ENCODE results near the gene TMEM63B.

The TMEM63B gene

DNA sequence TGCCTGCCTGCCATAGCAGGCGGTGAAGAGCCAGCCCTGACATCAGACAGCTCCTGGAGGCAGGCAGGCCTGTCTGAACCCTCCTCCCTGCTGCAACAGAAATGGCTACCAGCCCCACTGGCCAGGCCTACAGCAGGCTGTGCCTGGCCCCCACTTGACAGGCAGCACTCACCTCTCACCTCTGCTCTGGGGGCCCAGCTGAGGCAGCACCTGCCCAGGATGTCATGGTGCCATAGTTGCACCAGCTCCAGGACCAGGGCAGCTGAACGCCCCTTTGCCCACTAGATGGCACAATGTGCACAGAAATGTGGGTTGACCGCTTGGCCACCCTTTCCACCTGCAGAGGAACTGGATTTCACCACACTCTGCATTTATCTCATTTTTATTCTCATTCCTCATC is 30.7 kb upstream of the TMEM63B start:
- no peaks in the 10 kb centered on the region for H3K36me3 ChIP-seq (ENCODE audit: control insufficient read depth in 2 of 2, insufficient read depth in 2 of 2, low read length in 2 of 2)
- no peak overlapping the region for H3K9ac ChIP-seq (ENCODE audit: low read length in 2 of 2)
- H3K9me3 ChIP-seq (ENCODE audit: control insufficient read depth in 2 of 2, low read length in 2 of 2) = no peaks in the 10 kb centered on the region
- H3K27me3 ChIP-seq (ENCODE audit: control insufficient read depth in 1 of 2, insufficient read depth in 2 of 2, low read length in 2 of 2) = no peaks in the 10 kb centered on the region
- no peak overlapping the region for H3K4me3 ChIP-seq (ENCODE audit: low read length in 2 of 2)
- no peak overlapping the region for H3K27ac ChIP-seq (ENCODE audit: low read length)
- H3K4me1 ChIP-seq (ENCODE audit: control insufficient read depth, insufficient read depth, low read length) = no peaks in the 10 kb centered on the region

DNA sequence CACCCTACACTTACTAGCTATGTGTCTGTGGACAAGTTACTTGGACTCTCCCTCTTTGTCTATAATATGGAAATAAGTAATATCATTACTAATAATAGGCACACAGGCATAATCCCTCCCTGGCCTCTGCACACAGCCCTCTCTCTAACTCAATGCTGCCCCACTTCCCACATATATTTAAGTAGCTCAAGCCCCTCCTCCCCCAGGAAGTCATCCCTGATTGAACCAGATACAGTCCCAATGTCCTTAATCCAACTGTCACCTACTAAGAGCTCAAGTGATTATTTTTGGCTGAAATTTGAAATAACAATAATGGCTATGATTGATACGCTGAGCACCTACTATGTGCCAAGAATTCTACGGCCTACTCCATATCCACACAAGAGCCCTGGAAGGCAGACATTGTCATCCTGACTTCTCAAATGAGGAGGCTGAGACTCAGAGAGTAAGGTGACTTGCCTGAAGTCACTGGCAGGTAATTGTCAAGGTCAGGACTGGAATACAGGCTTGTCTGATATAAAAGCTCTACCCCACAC is 29.5 kb upstream of the TMEM63B start:
- Histone ChIP-seq H3K4me3 (ENCODE audit: low read length in 2 of 2) (no peak overlapping the region), H3K9ac (ENCODE audit: low read length in 2 of 2) (no peak overlapping the region), H3K36me3 (ENCODE audit: control insufficient read depth in 2 of 2, insufficient read depth in 2 of 2, low read length in 2 of 2) (no peaks in the 10 kb centered on the region), H3K27me3 (ENCODE audit: control insufficient read depth in 1 of 2, insufficient read depth in 2 of 2, low read length in 2 of 2) (no peaks in the 10 kb centered on the region), H3K27ac (ENCODE audit: low read length) (no peak overlapping the region), H3K4me1 (ENCODE audit: control insufficient read depth, insufficient read depth, low read length) (no peaks in the 10 kb centered on the region), H3K9me3 (ENCODE audit: control insufficient read depth in 2 of 2, low read length in 2 of 2) (no peaks in the 10 kb centered on the region)

DNA sequence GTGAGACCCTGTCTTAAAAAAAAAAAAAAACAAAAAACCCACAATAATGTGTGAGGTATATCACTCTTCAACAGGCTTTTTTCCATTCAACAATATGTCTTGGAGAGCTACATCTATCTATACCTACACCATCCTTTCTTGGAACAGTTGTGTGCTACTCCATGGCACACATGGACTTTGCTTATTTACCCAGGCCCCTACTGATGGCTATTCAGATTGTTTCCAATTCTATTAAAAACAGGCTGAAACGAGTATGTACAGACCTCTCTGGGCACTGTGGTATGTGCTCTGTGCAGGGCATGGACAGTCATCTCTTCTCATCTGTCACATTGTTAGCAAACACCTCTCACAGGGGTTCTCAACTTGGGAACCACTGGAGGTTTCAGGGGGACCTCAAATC is 28.2 kb upstream of the TMEM63B start:
- no peak overlapping the region for H3K4me3 ChIP-seq (ENCODE audit: low read length in 2 of 2)
- H3K9ac ChIP-seq (ENCODE audit: low read length in 2 of 2) = no peak overlapping the region
- peaks cover 0 to 4% of the 10 kb centered on the region in 2 donors for H3K36me3 ChIP-seq (ENCODE audit: control insufficient read depth in 2 of 2, insufficient read depth in 2 of 2, low read length in 2 of 2)
- no peaks in the 10 kb centered on the region for H3K4me1 ChIP-seq (ENCODE audit: control insufficient read depth, insufficient read depth, low read length)
- no peaks in the 10 kb centered on the region for H3K27me3 ChIP-seq (ENCODE audit: control insufficient read depth in 1 of 2, insufficient read depth in 2 of 2, low read length in 2 of 2)
- no peak overlapping the region for H3K27ac ChIP-seq (ENCODE audit: low read length)
- H3K9me3 ChIP-seq (ENCODE audit: control insufficient read depth in 2 of 2, low read length in 2 of 2) = no peaks in the 10 kb centered on the region

DNA sequence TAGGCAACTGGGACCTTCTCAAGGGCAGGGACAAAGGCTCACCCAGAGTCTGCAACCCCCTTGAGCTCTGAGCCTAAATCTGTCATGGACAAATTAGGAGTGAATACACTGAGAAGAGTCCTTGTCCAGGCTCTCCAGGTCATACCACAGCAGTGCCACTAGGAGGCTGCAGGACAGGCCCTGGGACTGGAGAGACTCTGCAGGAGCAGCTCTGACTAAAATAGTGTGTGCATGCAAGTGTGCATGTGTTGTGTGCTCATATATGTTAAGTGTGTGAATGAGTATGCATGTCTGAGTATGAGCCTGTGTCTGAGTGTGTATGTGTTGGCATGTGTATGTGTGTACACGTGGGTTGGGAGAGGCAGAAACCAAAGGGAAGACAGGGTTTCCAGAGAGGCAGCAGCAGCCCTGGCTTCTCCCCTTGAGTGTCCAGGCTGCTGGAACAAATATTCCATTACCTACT is 27.2 kb upstream of the TMEM63B start:
- H3K9me3 ChIP-seq (ENCODE audit: control insufficient read depth in 2 of 2, low read length in 2 of 2) = no peaks in the 10 kb centered on the region
- H3K9ac ChIP-seq (ENCODE audit: low read length in 2 of 2) = no peak overlapping the region
- H3K27me3 ChIP-seq (ENCODE audit: control insufficient read depth in 1 of 2, insufficient read depth in 2 of 2, low read length in 2 of 2) = no peaks in the 10 kb centered on the region
- peaks cover 0 to 8% of the 10 kb centered on the region in 2 donors for H3K36me3 ChIP-seq (ENCODE audit: control insufficient read depth in 2 of 2, insufficient read depth in 2 of 2, low read length in 2 of 2)
- no peaks in the 10 kb centered on the region for H3K4me1 ChIP-seq (ENCODE audit: control insufficient read depth, insufficient read depth, low read length)
- no peak overlapping the region for H3K27ac ChIP-seq (ENCODE audit: low read length)
- H3K4me3 ChIP-seq (ENCODE audit: low read length in 2 of 2) = no peak overlapping the region

DNA sequence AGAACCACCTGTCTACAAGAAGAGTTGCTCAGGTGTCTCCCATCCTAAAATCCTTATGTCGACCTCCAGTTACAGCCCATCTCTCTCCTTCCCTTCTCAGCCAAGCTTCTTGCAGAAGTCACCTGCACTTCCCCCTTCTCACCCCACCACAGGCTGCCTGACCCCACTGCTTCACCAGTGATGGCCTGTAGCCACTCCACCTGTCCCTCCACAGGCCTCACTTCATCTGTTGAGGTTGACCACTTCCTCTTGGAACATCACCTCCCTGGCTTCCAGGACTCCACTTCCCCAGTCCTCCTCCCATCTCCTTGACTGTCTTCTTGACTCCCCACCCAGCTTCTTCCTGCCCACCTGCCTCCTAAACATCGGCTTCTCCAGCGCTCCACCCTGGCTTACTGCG is 25.5 kb upstream of the TMEM63B start:
- Histone ChIP-seq H3K9me3 (ENCODE audit: control insufficient read depth in 2 of 2, low read length in 2 of 2) (no peaks in the 10 kb centered on the region), H3K4me3 (ENCODE audit: low read length in 2 of 2) (no peak overlapping the region), H3K27me3 (ENCODE audit: control insufficient read depth in 1 of 2, insufficient read depth in 2 of 2, low read length in 2 of 2) (no peaks in the 10 kb centered on the region), H3K4me1 (ENCODE audit: control insufficient read depth, insufficient read depth, low read length) (no peaks in the 10 kb centered on the region), H3K27ac (ENCODE audit: low read length) (no peak overlapping the region), H3K36me3 (ENCODE audit: control insufficient read depth in 2 of 2, insufficient read depth in 2 of 2, low read length in 2 of 2) (peaks cover 0 to 10% of the 10 kb centered on the region in 2 donors), H3K9ac (ENCODE audit: low read length in 2 of 2) (no peak overlapping the region)

DNA sequence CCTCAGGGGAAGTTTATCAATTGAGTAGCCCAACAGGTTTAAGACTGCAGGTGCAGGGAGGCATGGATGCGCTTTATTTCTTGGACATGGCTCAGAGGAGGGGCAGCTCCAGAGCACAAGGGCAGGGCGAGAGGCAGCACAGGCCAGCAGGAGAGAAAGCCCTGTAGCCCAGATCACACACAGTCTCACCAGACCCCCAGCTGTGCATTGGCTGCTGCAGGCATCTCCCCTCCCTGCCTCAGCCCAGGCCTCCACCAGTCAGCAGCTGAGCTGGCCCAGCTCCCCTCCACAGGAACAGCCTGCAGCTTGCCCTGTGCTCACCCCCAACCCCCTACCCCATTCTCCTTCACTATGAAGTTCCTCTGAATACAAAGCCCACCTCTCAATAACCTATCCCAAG is 24.8 kb upstream of the TMEM63B start:
- Histone ChIP-seq H3K9ac (ENCODE audit: low read length in 2 of 2) (no peak overlapping the region), H3K4me3 (ENCODE audit: low read length in 2 of 2) (no peak overlapping the region), H3K9me3 (ENCODE audit: control insufficient read depth in 2 of 2, low read length in 2 of 2) (no peaks in the 10 kb centered on the region), H3K4me1 (ENCODE audit: control insufficient read depth, insufficient read depth, low read length) (no peaks in the 10 kb centered on the region), H3K36me3 (ENCODE audit: control insufficient read depth in 2 of 2, insufficient read depth in 2 of 2, low read length in 2 of 2) (peaks cover 0 to 11% of the 10 kb centered on the region in 2 donors), H3K27ac (ENCODE audit: low read length) (no peak overlapping the region), H3K27me3 (ENCODE audit: control insufficient read depth in 1 of 2, insufficient read depth in 2 of 2, low read length in 2 of 2) (no peaks in the 10 kb centered on the region)

DNA sequence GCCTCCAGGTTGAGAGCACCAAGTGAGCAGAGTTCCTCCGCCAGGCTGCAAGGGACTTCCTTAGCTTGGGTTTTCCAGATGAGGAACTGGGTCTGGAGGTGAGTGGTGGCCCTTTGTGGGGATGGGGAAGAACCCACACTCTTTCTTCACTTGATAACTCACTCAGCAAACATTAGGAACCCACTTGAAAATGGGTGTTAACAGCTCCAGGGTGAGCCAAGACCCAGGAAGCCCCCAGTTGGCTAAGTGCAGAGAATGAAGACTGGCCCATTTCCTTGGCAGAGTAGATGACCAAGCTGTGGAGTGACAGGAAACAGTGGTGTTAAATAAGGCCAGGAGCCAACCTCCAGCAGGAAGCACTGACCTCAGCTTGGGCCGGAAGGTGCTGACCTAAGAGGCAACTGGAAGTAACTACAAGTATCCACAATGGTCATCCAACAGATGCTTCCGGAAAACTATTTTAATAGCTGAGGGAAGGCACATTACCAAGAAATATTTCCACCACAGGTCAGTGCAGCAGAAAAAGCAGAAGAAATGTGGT is 22.8 kb upstream of the TMEM63B start:
- no peaks in the 10 kb centered on the region for H3K4me1 ChIP-seq (ENCODE audit: control insufficient read depth, insufficient read depth, low read length)
- no peak overlapping the region for H3K4me3 ChIP-seq (ENCODE audit: low read length in 2 of 2)
- H3K36me3 ChIP-seq (ENCODE audit: control insufficient read depth in 2 of 2, insufficient read depth in 2 of 2, low read length in 2 of 2) = peaks cover 3 to 14% of the 10 kb centered on the region in 2 donors
- H3K27me3 ChIP-seq (ENCODE audit: control insufficient read depth in 1 of 2, insufficient read depth in 2 of 2, low read length in 2 of 2) = no peaks in the 10 kb centered on the region
- no peak overlapping the region for H3K9ac ChIP-seq (ENCODE audit: low read length in 2 of 2)
- no peaks in the 10 kb centered on the region for H3K9me3 ChIP-seq (ENCODE audit: control insufficient read depth in 2 of 2, low read length in 2 of 2)
- no peak overlapping the region for H3K27ac ChIP-seq (ENCODE audit: low read length)

DNA sequence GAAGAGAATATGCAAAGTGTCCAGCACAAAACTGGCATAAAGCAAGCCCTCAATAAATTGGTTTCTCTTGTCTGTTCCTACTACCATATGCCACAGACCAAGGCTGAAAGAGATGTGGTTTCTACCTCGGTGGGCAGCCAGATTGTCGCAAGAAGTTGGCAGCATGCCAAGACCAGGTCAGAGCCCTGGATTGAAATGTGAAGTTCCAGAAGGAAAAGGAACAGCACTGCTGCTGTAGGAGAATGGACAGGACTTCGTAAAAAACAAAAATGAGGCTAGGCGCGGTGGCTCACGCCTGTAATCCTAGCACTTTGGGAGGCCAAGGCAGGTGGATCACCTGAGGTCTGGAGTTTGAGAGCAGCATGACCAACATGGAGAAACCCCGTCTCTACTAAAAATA is 22.2 kb upstream of the TMEM63B start:
- Histone ChIP-seq H3K4me3 (ENCODE audit: low read length in 2 of 2) (no peak overlapping the region), H3K27ac (ENCODE audit: low read length) (no peak overlapping the region), H3K9me3 (ENCODE audit: control insufficient read depth in 2 of 2, low read length in 2 of 2) (no peaks in the 10 kb centered on the region), H3K4me1 (ENCODE audit: control insufficient read depth, insufficient read depth, low read length) (no peaks in the 10 kb centered on the region), H3K36me3 (ENCODE audit: control insufficient read depth in 2 of 2, insufficient read depth in 2 of 2, low read length in 2 of 2) (peaks cover 3 to 16% of the 10 kb centered on the region in 2 donors), H3K9ac (ENCODE audit: low read length in 2 of 2) (no peak overlapping the region), H3K27me3 (ENCODE audit: control insufficient read depth in 1 of 2, insufficient read depth in 2 of 2, low read length in 2 of 2) (no peaks in the 10 kb centered on the region)

DNA sequence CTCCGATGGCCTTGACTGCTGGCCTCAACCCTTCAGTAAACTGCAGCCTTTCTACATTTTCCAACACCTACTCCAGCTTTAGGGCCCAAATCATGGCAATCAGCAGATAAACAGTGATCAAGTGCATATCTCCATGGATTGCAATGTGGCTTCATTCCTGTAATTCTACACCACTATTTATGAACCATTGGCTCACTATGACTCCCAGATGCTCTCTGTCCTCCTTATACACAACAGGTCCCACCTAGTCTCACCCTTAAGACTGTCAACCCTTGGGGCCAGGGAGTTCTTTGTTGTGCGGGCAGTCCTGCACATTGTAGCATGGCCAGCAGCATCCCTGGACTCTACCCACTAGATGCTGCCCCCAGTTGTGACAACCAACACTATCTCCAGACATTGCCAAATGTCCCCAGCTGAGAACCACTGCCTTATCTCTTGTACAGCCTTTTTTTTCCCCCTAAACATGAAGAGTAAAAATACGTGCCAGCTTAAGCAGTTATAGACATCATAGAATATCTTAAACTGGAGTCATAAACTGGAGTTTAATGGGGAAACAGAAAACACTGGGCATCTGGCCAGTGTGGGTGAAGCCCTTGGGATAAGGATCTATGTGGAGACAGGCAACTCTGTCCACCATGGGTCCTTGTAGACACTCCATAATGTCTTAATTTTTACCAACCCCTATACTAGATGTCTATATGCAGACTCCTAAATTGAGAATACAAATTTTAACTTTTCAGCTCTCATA is 21.2 kb upstream of the TMEM63B start:
- Histone ChIP-seq H3K27me3 (ENCODE audit: control insufficient read depth in 1 of 2, insufficient read depth in 2 of 2, low read length in 2 of 2) (no peaks in the 10 kb centered on the region), H3K9ac (ENCODE audit: low read length in 2 of 2) (no peak overlapping the region), H3K9me3 (ENCODE audit: control insufficient read depth in 2 of 2, low read length in 2 of 2) (no peaks in the 10 kb centered on the region), H3K4me1 (ENCODE audit: control insufficient read depth, insufficient read depth, low read length) (no peaks in the 10 kb centered on the region), H3K4me3 (ENCODE audit: low read length in 2 of 2) (no peak overlapping the region), H3K27ac (ENCODE audit: low read length) (no peak overlapping the region), H3K36me3 (ENCODE audit: control insufficient read depth in 2 of 2, insufficient read depth in 2 of 2, low read length in 2 of 2) (peaks cover 9 to 19% of the 10 kb centered on the region in 2 donors)

DNA sequence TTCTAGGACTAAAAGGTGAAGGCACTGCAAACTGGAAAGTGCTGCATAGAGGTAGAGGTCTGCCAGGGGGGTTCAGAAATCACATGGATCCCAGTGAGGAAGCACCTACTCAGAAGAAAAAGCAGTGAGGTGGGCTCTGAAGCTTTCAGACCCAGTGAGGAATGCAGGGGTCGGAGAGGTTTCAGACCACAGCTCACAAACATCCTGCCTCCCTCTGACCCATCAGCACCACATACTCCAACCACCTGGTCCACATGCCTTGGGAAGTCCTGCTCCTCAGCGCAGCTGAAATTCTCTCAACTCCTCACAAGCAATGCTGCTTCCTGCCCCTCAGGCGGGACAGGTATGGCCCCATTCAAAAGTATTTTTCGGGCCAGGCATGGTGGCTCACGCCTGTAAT is 20.3 kb upstream of the TMEM63B start:
- Histone ChIP-seq H3K4me3 (ENCODE audit: low read length in 2 of 2) (no peak overlapping the region), H3K36me3 (ENCODE audit: control insufficient read depth in 2 of 2, insufficient read depth in 2 of 2, low read length in 2 of 2) (peaks cover 9 to 25% of the 10 kb centered on the region in 2 donors), H3K9ac (ENCODE audit: low read length in 2 of 2) (no peak overlapping the region), H3K27ac (ENCODE audit: low read length) (no peak overlapping the region), H3K27me3 (ENCODE audit: control insufficient read depth in 1 of 2, insufficient read depth in 2 of 2, low read length in 2 of 2) (no peaks in the 10 kb centered on the region), H3K9me3 (ENCODE audit: control insufficient read depth in 2 of 2, low read length in 2 of 2) (no peaks in the 10 kb centered on the region), H3K4me1 (ENCODE audit: control insufficient read depth, insufficient read depth, low read length) (no peaks in the 10 kb centered on the region)

DNA sequence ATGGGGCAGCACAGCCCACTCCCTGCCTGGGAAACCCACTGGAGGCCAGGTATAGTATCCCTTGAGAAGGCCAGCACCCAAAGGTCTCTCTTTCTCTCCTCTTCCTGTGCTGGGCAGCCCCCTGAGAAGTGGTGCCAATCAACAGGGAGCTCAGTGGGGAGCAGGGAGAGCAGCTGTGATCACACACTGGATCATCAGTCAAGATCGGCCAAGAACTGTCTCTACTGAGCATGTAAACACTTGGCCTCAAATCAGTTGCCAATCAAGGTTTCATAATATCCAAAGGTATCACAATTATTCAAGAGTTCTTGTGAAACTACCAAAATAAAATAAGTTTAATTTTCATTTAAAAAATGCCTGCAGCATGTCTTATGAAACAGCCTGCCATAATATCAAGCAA is 18.9 kb upstream of the TMEM63B start:
- Histone ChIP-seq H3K27me3 (ENCODE audit: control insufficient read depth in 1 of 2, insufficient read depth in 2 of 2, low read length in 2 of 2) (no peaks in the 10 kb centered on the region), H3K36me3 (ENCODE audit: control insufficient read depth in 2 of 2, insufficient read depth in 2 of 2, low read length in 2 of 2) (peaks cover 14 to 34% of the 10 kb centered on the region in 2 donors), H3K4me1 (ENCODE audit: control insufficient read depth, insufficient read depth, low read length) (no peaks in the 10 kb centered on the region), H3K27ac (ENCODE audit: low read length) (no peak overlapping the region), H3K4me3 (ENCODE audit: low read length in 2 of 2) (no peak overlapping the region), H3K9ac (ENCODE audit: low read length in 2 of 2) (no peak overlapping the region), H3K9me3 (ENCODE audit: control insufficient read depth in 2 of 2, low read length in 2 of 2) (no peaks in the 10 kb centered on the region)

All from stomach smooth muscle (tissue), 2 donors.